IMR-90 (cell line): ENCODE data around the gene CTDSPL.

Experiments
- BHLHE40 ChIP-seq: fragments of 150-350 bp; IDR thresholded peaks from 2 replicates; pipeline ENCODE4 v1.6.1; 2016; ENCODE audit warnings: mild to moderate bottlenecking, low read depth, low read length
- CHD1 ChIP-seq: IDR thresholded peaks from 2 replicates; pipeline ENCODE4 v1.6.1; 2012; ENCODE audit warnings: low read depth, low read length, improper control_type of control experiment
- FOS ChIP-seq: fragments of 150-350 bp; IDR thresholded peaks from 2 replicates; pipeline ENCODE4 v1.6.1; 2016; ENCODE audit warnings: low read depth, low read length
- MAFK ChIP-seq: IDR thresholded peaks from 2 replicates; pipeline ENCODE4 v1.6.1; 2012; ENCODE audit warnings: low read depth, low read length, improper control_type of control experiment
- MXI1 ChIP-seq: IDR thresholded peaks from 2 replicates; pipeline ENCODE4 v1.6.1; 2012; ENCODE audit warnings: low read depth, mild to moderate bottlenecking, low read length, moderate library complexity, borderline replicate concordance
- POLR2A ChIP-seq: IDR thresholded peaks from 2 replicates; pipeline ENCODE4 v1.6.1; 2012; ENCODE audit warnings: mild to moderate bottlenecking, low read depth, low read length
- RAD21 ChIP-seq: IDR thresholded peaks from 2 replicates; pipeline ENCODE4 v1.6.1; 2012; ENCODE audit warnings: low read length, improper control_type of control experiment
- RCOR1 ChIP-seq: IDR thresholded peaks from 2 replicates; pipeline ENCODE4 v1.6.1; 2012; ENCODE audit warnings: mild to moderate bottlenecking, low read length, improper control_type of control experiment; ENCODE audit not compliant: insufficient replicate concordance
- SMC3 ChIP-seq: fragments of 150-350 bp; IDR thresholded peaks from 2 replicates; pipeline ENCODE4 v1.6.1; 2016; ENCODE audit warnings: low read depth, mild to moderate bottlenecking, antibody characterized with exemption, low read length, moderate library complexity
- TF ChIP-seq, protein P1 (sequence below): conservative IDR thresholded peaks from 2 replicates; pipeline ENCODE4 v1.5.1; 2012; ENCODE audit warnings: mild to moderate bottlenecking, low read depth, low read length, improper control_type of control experiment
- TF ChIP-seq, protein P2 (sequence below): fragments of 150-350 bp; IDR thresholded peaks from 2 replicates; pipeline ENCODE4 v1.6.1; 2017; ENCODE audit warnings: mild to moderate bottlenecking, antibody characterized with exemption, low read length, low read depth
- TF ChIP-seq, protein P3 (sequence below): fragments of 150-350 bp; IDR thresholded peaks from 2 replicates; pipeline ENCODE4 v1.6.1; 2016; ENCODE audit warnings: low read depth, mild to moderate bottlenecking, low read length, moderate library complexity, borderline replicate concordance

DNA sequence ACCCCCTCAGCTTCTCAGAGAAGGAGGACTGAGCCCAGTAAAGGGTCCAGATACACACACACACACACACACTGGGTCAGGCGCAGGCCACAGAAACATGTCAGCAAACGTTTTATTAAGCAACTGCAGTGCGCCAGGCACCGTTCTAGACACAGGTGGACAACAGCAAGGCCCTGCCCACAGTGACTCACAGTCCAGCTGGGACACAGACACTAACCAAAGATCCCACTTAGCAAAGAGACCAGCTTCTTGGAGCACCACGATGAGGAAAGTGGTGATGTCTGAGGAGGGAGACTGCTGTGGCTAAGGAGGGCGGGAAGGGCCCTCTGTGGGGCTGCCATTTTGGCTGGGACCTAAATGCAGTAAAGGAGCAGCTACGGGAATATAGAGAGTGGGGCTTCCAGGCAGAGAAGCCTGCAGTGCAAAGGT, 126.1 kb downstream of the CTDSPL start:
- TF ChIP-seq, protein P1, sequence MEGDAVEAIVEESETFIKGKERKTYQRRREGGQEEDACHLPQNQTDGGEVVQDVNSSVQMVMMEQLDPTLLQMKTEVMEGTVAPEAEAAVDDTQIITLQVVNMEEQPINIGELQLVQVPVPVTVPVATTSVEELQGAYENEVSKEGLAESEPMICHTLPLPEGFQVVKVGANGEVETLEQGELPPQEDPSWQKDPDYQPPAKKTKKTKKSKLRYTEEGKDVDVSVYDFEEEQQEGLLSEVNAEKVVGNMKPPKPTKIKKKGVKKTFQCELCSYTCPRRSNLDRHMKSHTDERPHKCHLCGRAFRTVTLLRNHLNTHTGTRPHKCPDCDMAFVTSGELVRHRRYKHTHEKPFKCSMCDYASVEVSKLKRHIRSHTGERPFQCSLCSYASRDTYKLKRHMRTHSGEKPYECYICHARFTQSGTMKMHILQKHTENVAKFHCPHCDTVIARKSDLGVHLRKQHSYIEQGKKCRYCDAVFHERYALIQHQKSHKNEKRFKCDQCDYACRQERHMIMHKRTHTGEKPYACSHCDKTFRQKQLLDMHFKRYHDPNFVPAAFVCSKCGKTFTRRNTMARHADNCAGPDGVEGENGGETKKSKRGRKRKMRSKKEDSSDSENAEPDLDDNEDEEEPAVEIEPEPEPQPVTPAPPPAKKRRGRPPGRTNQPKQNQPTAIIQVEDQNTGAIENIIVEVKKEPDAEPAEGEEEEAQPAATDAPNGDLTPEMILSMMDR, result no peak
- TF ChIP-seq, protein P2, sequence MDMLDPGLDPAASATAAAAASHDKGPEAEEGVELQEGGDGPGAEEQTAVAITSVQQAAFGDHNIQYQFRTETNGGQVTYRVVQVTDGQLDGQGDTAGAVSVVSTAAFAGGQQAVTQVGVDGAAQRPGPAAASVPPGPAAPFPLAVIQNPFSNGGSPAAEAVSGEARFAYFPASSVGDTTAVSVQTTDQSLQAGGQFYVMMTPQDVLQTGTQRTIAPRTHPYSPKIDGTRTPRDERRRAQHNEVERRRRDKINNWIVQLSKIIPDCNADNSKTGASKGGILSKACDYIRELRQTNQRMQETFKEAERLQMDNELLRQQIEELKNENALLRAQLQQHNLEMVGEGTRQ, result no peak
- TF ChIP-seq RCOR1 (no peak), CHD1 (no peak), RAD21 (no peak), BHLHE40 (no peak), FOS (no peak), POLR2A (no peak), SMC3 (no peak), MXI1 (no peak), MAFK (no peak)
- TF ChIP-seq, protein P3, sequence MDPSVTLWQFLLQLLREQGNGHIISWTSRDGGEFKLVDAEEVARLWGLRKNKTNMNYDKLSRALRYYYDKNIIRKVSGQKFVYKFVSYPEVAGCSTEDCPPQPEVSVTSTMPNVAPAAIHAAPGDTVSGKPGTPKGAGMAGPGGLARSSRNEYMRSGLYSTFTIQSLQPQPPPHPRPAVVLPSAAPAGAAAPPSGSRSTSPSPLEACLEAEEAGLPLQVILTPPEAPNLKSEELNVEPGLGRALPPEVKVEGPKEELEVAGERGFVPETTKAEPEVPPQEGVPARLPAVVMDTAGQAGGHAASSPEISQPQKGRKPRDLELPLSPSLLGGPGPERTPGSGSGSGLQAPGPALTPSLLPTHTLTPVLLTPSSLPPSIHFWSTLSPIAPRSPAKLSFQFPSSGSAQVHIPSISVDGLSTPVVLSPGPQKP, result no peak
